ENCODE measurements around the gene KIF26B. TPM values are rescaled to one million over a fixed set of nuclear protein-coding genes. Genes with fewer than 3 reads are reported as not detected.

KIF26B gene
- total and polyA plus RNA-seq, 4 donors, result 10.9 to 37.1 (median 19.2) TPM

DNA sequence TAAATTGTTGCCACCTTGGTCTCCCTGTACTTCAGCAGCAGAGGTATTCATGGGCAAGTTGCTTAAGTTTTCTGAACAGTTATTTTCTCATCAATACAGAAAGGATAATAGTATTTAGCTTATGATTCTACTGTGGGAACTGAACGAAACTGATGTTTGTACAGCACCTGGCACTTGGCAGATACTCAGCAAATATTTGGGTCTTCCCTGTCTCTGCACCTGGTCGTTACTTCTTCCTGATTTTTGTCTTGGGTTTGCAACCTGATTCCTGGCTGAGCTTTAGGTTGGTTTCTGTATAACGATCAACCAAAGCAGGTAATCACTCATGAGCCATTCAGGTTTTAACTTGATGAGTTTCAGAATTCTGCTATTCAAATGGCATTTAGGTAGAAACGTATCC lies 490.6 kb downstream of the KIF26B start:
- WGBS (ENCODE audit: insufficient coverage), result 85% methylated on average over 2 of the region's 4 CpGs
- no peaks in the 10 kb centered on the region for H3K27me3 ChIP-seq (ENCODE audit: control insufficient read depth, insufficient read depth, low read length)
- DNase-seq (ENCODE audit: low read depth in 4 of 6, low spot score in 6 of 6), result no peak
- H3K9me3 ChIP-seq (ENCODE audit: control insufficient read depth, insufficient read depth, low read length), result peaks cover 7% of the 10 kb centered on the region
- no peak overlapping the region for H3K27ac ChIP-seq (ENCODE audit: low read depth, low read length)
- H3K36me3 ChIP-seq (ENCODE audit: control insufficient read depth, insufficient read depth, low read length), result peaks cover 3% of the 10 kb centered on the region
- H3K4me3 ChIP-seq (ENCODE audit: low read depth, low read length), result no peak overlapping the region
- peaks cover 14% of the 10 kb centered on the region for H3K4me1 ChIP-seq (ENCODE audit: control insufficient read depth, insufficient read depth, low read length)

DNA sequence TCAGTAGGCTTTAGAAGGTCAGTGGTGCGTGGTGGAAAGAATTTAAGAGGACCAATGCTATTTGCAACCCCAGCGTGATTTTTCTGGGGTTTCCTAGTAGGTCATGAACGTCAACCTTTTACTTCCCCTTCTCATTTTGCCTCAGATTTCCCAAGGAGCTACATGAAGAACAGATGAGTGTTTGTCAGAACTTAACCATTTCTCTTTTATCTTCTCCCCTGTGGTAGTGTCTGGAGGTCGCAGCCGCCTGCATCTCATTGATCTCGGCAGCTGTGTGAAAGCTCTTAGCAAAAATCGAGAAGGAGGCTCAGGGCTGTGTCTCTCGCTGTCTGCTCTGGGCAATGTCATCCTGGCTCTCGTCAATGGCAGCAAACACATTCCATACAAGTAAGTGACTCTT lies 491.1 kb downstream of the KIF26B start:
- 81% methylated on average over 4 of the region's 9 CpGs for WGBS (ENCODE audit: insufficient coverage)
- H3K4me1 ChIP-seq (ENCODE audit: control insufficient read depth, insufficient read depth, low read length), result peaks cover 14% of the 10 kb centered on the region
- no peak for DNase-seq (ENCODE audit: low read depth in 4 of 6, low spot score in 6 of 6)
- H3K4me3 ChIP-seq (ENCODE audit: low read depth, low read length), result no peak overlapping the region
- no peaks in the 10 kb centered on the region for H3K27me3 ChIP-seq (ENCODE audit: control insufficient read depth, insufficient read depth, low read length)
- H3K36me3 ChIP-seq (ENCODE audit: control insufficient read depth, insufficient read depth, low read length), result peaks cover 3% of the 10 kb centered on the region
- no peak overlapping the region for H3K27ac ChIP-seq (ENCODE audit: low read depth, low read length)
- peaks cover 6% of the 10 kb centered on the region for H3K9me3 ChIP-seq (ENCODE audit: control insufficient read depth, insufficient read depth, low read length)

DNA sequence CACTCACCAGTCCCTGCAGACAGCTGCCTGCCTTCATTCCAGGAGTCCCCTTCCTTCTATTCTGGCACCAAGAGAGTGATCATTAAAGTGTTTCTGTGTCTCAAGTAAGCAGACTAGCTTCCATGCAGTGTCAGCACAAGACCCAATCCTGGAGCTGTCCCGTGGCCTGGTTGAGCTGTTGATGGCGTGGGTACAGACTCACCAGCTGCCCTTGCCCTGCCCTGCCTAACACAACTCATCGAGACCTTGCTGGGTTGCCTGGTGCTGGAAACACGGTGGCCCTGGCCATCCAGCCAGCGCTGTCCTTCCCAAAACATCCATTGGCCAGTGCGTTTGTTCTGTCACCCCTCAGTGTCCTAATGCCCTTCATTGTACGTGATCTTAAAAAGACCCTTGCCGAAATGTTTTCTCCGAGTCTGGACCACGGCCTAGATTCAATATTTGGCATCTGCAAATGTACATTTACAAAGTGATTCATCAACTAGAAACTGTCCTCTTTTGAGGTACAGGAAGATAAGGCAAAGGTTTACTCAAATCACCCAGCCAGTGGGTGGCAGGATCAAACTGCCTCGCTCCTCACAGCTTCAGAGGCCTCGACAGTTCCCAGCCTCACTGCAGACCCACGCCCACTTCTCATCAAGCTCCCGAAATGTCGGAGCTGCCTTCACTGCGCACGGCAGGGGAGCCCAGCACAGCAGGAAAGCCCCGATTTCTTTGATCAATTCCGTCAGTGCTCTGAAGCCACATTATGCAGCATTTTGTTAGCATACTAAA lies 494.2 kb downstream of the KIF26B start:
- H3K4me3 ChIP-seq (ENCODE audit: low read depth, low read length), result no peak overlapping the region
- no peak overlapping the region for H3K27ac ChIP-seq (ENCODE audit: low read depth, low read length)
- peaks cover 3% of the 10 kb centered on the region for H3K36me3 ChIP-seq (ENCODE audit: control insufficient read depth, insufficient read depth, low read length)
- no peaks in the 10 kb centered on the region for H3K27me3 ChIP-seq (ENCODE audit: control insufficient read depth, insufficient read depth, low read length)
- 64% methylated on average over 18 of the region's 19 CpGs for WGBS (ENCODE audit: insufficient coverage)
- DNase-seq (ENCODE audit: low read depth in 4 of 6, low spot score in 6 of 6), result peak in 2 of 6 donors; percentile 23 to 81
- H3K9me3 ChIP-seq (ENCODE audit: control insufficient read depth, insufficient read depth, low read length), result no peaks in the 10 kb centered on the region
- H3K4me1 ChIP-seq (ENCODE audit: control insufficient read depth, insufficient read depth, low read length), result peaks cover 23% of the 10 kb centered on the region

DNA sequence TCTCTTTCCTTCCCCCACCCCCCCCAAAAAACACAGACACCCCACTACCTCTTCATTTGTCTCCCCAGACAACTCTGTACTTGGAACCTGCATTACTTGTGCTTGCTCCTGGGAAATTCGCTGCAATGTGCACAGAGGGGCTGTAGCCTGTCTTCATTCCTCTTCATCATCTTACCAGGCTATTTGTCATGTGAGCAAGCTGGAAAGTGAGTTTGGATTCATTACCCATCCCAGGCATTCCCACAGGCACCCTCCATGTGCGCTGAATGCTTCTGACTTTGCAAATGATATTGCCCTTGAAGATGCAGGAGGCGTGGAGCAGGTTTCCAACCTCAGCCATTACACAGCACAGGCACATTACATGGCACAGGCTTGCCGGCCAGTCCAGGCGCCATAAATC lies 494.9 kb downstream of the KIF26B start:
- WGBS (ENCODE audit: insufficient coverage), result 63% methylated on average over 4 of the region's 5 CpGs
- no peak overlapping the region for H3K4me3 ChIP-seq (ENCODE audit: low read depth, low read length)
- peaks cover 3% of the 10 kb centered on the region for H3K36me3 ChIP-seq (ENCODE audit: control insufficient read depth, insufficient read depth, low read length)
- no peaks in the 10 kb centered on the region for H3K9me3 ChIP-seq (ENCODE audit: control insufficient read depth, insufficient read depth, low read length)
- no peak overlapping the region for H3K27ac ChIP-seq (ENCODE audit: low read depth, low read length)
- H3K4me1 ChIP-seq (ENCODE audit: control insufficient read depth, insufficient read depth, low read length), result peaks cover 23% of the 10 kb centered on the region
- peak in 1 of 6 donors; percentile 79 for DNase-seq (ENCODE audit: low read depth in 4 of 6, low spot score in 6 of 6)
- no peaks in the 10 kb centered on the region for H3K27me3 ChIP-seq (ENCODE audit: control insufficient read depth, insufficient read depth, low read length)

DNA sequence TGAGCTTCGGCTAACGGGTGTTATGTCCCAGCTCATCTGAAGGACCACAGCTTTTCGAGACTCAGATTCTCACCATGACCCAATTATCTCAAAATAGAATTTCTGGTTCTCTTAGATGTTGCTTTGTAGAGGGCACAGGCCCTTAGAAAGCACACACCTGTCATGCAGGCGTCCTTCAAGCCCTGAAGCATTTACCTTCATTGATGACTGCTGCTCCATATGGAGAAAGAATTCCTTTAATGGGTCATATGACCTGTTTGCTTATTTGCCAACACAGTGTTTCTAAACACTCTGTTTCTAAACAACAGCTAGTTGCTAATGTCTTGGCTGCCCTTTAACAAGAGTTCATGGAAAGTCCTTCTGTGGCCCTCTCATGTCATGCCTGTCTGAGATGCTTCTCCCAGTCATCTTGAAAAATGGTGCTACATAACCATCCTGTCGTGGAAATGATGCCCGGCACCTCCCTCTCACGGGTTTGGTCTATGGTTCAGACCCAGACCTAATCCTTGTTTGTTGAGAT lies 495.7 kb downstream of the KIF26B start:
- no peak for DNase-seq (ENCODE audit: low read depth in 4 of 6, low spot score in 6 of 6)
- 90% methylated on average over 4 of the region's 7 CpGs for WGBS (ENCODE audit: insufficient coverage)

DNA sequence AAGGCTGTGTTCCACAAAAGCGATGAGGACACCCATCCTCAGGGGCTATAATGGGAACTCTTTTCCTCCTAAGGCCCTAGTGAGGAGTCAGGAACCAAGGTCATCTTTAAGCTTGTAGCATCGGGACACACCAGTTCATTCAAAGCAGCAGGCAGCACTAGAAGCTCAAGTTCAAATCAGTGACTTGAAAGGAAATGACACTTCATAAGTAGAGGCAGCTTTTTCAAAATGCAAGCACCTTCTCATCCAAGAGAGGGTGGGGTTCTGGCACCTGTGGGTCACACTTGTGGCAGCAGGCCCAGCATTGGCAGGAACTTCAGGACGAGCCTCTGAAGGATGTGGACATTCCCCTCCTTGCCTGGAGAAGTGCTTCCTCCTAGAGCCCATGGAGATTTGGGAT lies 496.3 kb downstream of the KIF26B start:
- peaks cover 23% of the 10 kb centered on the region for H3K4me1 ChIP-seq (ENCODE audit: control insufficient read depth, insufficient read depth, low read length)
- H3K9me3 ChIP-seq (ENCODE audit: control insufficient read depth, insufficient read depth, low read length), result no peaks in the 10 kb centered on the region
- whole genome bisulfite sequencing (ENCODE audit: insufficient coverage), result 90% methylated on average over 3 of the region's 3 CpGs
- H3K36me3 ChIP-seq (ENCODE audit: control insufficient read depth, insufficient read depth, low read length), result peaks cover 3% of the 10 kb centered on the region
- H3K27ac ChIP-seq (ENCODE audit: low read depth, low read length), result no peak overlapping the region
- H3K4me3 ChIP-seq (ENCODE audit: low read depth, low read length), result no peak overlapping the region
- no peaks in the 10 kb centered on the region for H3K27me3 ChIP-seq (ENCODE audit: control insufficient read depth, insufficient read depth, low read length)
- DNase-seq (ENCODE audit: low read depth in 4 of 6, low spot score in 6 of 6), result no peak

More for the DNA sequence above, 495.7 kb downstream of the KIF26B start:
- Histone ChIP-seq H3K27me3 (ENCODE audit: control insufficient read depth, insufficient read depth, low read length) (no peaks in the 10 kb centered on the region), H3K4me3 (ENCODE audit: low read depth, low read length) (no peak overlapping the region), H3K36me3 (ENCODE audit: control insufficient read depth, insufficient read depth, low read length) (peaks cover 3% of the 10 kb centered on the region), H3K9me3 (ENCODE audit: control insufficient read depth, insufficient read depth, low read length) (no peaks in the 10 kb centered on the region), H3K4me1 (ENCODE audit: control insufficient read depth, insufficient read depth, low read length) (peaks cover 23% of the 10 kb centered on the region), H3K27ac (ENCODE audit: low read depth, low read length) (no peak overlapping the region)

DNA sequence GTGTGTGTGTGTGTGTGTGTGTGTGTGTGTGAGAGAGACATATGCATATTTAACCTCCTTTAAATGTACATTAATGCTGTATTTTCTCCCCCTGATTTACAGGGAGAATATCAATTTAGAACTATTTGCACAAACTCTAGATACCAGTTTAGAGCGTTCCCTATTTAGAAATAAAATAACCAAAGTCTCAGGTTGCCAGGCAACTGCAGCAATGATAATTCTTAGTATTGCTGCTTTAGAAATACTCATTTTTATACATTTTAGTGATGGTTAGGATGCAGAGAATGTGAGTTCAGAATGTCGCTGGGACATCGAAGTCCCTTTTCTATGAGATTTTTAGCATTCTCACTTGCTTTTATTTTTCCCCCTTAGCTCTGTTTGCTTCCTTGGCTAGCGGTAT lies 497.3 kb downstream of the KIF26B start:
- Histone ChIP-seq H3K4me3 (ENCODE audit: low read depth, low read length) (no peak overlapping the region), H3K9me3 (ENCODE audit: control insufficient read depth, insufficient read depth, low read length) (no peaks in the 10 kb centered on the region), H3K36me3 (ENCODE audit: control insufficient read depth, insufficient read depth, low read length) (no peaks in the 10 kb centered on the region), H3K27ac (ENCODE audit: low read depth, low read length) (no peak overlapping the region), H3K4me1 (ENCODE audit: control insufficient read depth, insufficient read depth, low read length) (peaks cover 23% of the 10 kb centered on the region), H3K27me3 (ENCODE audit: control insufficient read depth, insufficient read depth, low read length) (no peaks in the 10 kb centered on the region)
- DNase-seq (ENCODE audit: low read depth in 4 of 6, low spot score in 6 of 6), result peak in 2 of 6 donors; percentile 46 to 85
- no CpG with 5 or more reads among the region's 4 CpGs for WGBS (ENCODE audit: insufficient coverage)

DNA sequence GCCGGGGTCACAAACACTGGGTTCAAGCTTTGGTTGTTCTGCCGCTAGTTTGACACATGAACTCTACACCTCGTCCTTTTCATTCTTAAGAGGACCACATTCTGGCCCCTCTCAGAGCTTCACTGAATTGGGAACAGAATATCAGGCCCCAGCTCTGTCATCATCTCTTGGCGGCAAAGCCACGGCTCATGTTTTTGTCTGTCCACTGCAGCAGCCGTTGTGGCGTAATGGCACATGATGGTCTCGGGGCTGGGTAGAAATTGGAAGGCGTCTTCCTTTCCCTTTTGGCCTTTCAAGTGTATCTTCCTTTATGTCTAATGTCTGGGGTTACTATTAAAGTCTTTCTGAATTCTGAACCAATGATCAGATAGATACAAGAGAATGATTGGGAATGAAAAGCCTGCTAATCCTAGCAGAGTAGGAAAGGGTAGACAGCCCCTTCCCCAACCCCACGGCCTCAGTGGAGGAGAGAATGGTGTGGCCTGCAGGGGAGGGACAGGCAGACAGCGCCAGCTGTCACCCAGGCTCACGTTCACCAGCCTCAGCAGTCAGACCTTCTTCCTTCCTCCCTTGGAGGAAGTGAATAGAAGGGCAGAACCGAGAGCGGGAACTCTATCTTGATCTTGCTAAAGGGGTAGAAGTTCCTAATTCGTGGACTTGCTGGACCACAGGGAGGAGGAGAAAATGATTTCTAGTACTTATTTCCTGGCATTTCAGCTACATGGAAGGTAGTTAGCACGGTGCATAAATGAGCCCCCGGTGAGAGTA lies 498.1 kb downstream of the KIF26B start:
- Histone ChIP-seq H3K4me3 (ENCODE audit: low read depth, low read length) (no peak overlapping the region), H3K27ac (ENCODE audit: low read depth, low read length) (no peak overlapping the region), H3K9me3 (ENCODE audit: control insufficient read depth, insufficient read depth, low read length) (no peaks in the 10 kb centered on the region), H3K27me3 (ENCODE audit: control insufficient read depth, insufficient read depth, low read length) (no peaks in the 10 kb centered on the region), H3K36me3 (ENCODE audit: control insufficient read depth, insufficient read depth, low read length) (no peaks in the 10 kb centered on the region), H3K4me1 (ENCODE audit: control insufficient read depth, insufficient read depth, low read length) (peaks cover 23% of the 10 kb centered on the region)
- WGBS (ENCODE audit: insufficient coverage), result 85% methylated on average over 6 of the region's 17 CpGs
- DNase-seq (ENCODE audit: low read depth in 4 of 6, low spot score in 6 of 6), result no peak

DNA sequence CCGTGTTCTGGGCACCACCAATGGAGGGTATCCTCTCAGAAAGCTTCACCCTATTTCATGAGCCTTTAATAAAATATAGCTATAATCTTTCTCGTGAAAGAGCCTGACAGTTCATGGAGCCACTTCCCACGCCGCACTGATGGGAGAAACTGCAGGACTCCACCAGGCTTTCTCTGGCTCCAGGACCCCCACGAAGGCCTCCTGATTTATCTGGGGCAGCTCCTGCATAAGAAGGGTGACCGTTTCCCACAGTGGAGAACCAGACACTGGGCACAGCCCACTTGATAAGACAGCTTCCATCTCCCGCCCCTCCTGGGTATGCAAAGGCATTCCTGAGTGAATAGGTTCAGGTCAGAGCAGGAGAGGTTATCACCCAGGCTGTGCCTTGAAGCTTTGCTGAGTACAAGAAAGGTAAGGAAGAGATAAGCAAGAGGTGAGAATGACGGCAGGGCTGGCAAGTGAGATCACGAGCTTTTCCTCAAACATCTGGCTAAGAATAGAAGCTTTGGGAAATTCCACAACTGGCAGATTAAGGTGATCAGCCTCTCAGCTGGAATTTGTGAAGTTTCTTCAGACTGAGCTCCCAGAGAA lies 499.8 kb downstream of the KIF26B start:
- no peaks in the 10 kb centered on the region for H3K27me3 ChIP-seq (ENCODE audit: control insufficient read depth, insufficient read depth, low read length)
- H3K4me1 ChIP-seq (ENCODE audit: control insufficient read depth, insufficient read depth, low read length), result peaks cover 12% of the 10 kb centered on the region
- peaks cover 2% of the 10 kb centered on the region for H3K36me3 ChIP-seq (ENCODE audit: control insufficient read depth, insufficient read depth, low read length)
- H3K27ac ChIP-seq (ENCODE audit: low read depth, low read length), result no peak overlapping the region
- DNase-seq (ENCODE audit: low read depth in 4 of 6, low spot score in 6 of 6), result no peak
- no peak overlapping the region for H3K4me3 ChIP-seq (ENCODE audit: low read depth, low read length)
- 86% methylated on average over 6 of the region's 9 CpGs for WGBS (ENCODE audit: insufficient coverage)
- H3K9me3 ChIP-seq (ENCODE audit: control insufficient read depth, insufficient read depth, low read length), result no peaks in the 10 kb centered on the region

Measured in spinal cord (tissue), 10 donors.